Uterus (tissue), 4 donors: ENCODE results near the gene NDUFV3. TPM values are rescaled to one million over a fixed set of nuclear protein-coding genes. Genes with fewer than 3 reads are reported as not detected.

Experiments
- DNase-seq, 2 donors: peaks; one replicate each; pipeline ENCODE4 v3.0.0-alpha.2; 2019 to 2020
- H3K27ac ChIP-seq, 2 donors: fragments of 200-600 bp; sonication (generic); 1 replicate in 1 of 2; 2 replicates in 1 of 2; pipeline ENCODE4 v1.5.1; 2016 to 2018
- H3K27me3 ChIP-seq, 2 donors: fragments of 200-600 bp; sonication (generic); one replicate each; pipeline ENCODE4 v1.5.1; 2018 to 2019; ENCODE audit warnings: control low read depth in 1 of 2
- H3K36me3 ChIP-seq, 2 donors: fragments of 200-600 bp; sonication (generic); one replicate each; pipeline ENCODE4 v1.5.1; 2019; ENCODE audit warnings: control low read depth in 1 of 2
- H3K4me1 ChIP-seq, 2 donors: fragments of 200-600 bp; sonication (generic); one replicate each; pipeline ENCODE4 v1.5.1; 2018 to 2019; ENCODE audit warnings: control low read depth in 1 of 2
- H3K4me3 ChIP-seq, 2 donors: fragments of 200-600 bp; sonication (generic); 1 replicate in 1 of 2; 2 replicates in 1 of 2; pipeline ENCODE4 v1.5.1; 2018 to 2019; ENCODE audit warnings: mild to moderate bottlenecking in 1 of 2
- H3K9me3 ChIP-seq, 2 donors: fragments of 200-600 bp; sonication (generic); one replicate each; pipeline ENCODE4 v1.5.1; 2019; ENCODE audit warnings: control low read depth in 1 of 2
- CTCF ChIP-seq, 4 experiments: fragments of 200-600 bp in 2 of 4; fragments of 450-650 bp in 2 of 4; sonication (generic) in 2 of 4; IDR thresholded peaks; one replicate each; pipeline ENCODE4 v1.5.1; 2016 to 2019; ENCODE audit warnings: antibody characterized with exemption in 4 of 4, mild to moderate bottlenecking in 2 of 4, moderate library complexity in 1 of 4
- POLR2A ChIP-seq, 2 donors: fragments of 450-650 bp; IDR thresholded peaks; one replicate each; pipeline ENCODE4 v1.6.1; 2016; ENCODE audit warnings: antibody characterized with exemption in 2 of 2, mild to moderate bottlenecking in 1 of 2, moderate library complexity in 1 of 2
- intact Hi-C: fragments of 100-400 bp; cut with DNase I; formaldehyde crosslinking; loops from one replicate; pipeline ENCODE4 v1.15.1; 2023; ENCODE audit warnings: low total_unique reads
- total RNA-seq, 4 donors: library from RNA; depleted of rRNA in 3 of 4; stranded (reverse); fragments of >200 nt in 3 of 4; gene quantifications; one replicate each; pipeline versions ENCODE4 v1.1.0 to v1.2.4, GENCODE V29; 2014 to 2023
- donor health status: DM: yes; HTN: yes; CAD: no.

Gene NDUFV3
- 10 to 100 TPM; 41.5 to 55.9 (median 45.7) TPM for total RNA-seq

- Histone ChIP-seq H3K4me1 (no peaks in the 10 kb centered on the region), H3K9me3 (no peaks in the 10 kb centered on the region), H3K27me3 (no peaks in the 10 kb centered on the region), H3K4me3 (peak within 1 kb of the TSS; percentile 58 to 69), H3K36me3 (no peaks in the 10 kb centered on the region), H3K27ac (peak within 1 kb of the TSS; percentile 89 to 92)
- intact Hi-C loops: loop anchor here (10.0 kb wide), 1 partner anchor 82 kb away; the partner anchor contains the start of gene PKNOX1
- peak; percentile 99 to 100 for DNase-seq
- TF ChIP-seq POLR2A (IDR thresholded peaks at IDR 0.05) (peak; percentile 92 to 97), CTCF (IDR thresholded peaks at IDR 0.05) (peak in 1 of 4 experiments; percentile 11)
Observed at GRCh38 chr21:42892931-42893755, at the start of gene NDUFV3. TSS of gene NDUFV3 (plus strand) at chr21:42893309. CDS start at chr21:42893334, 25 bp downstream.

DNA sequence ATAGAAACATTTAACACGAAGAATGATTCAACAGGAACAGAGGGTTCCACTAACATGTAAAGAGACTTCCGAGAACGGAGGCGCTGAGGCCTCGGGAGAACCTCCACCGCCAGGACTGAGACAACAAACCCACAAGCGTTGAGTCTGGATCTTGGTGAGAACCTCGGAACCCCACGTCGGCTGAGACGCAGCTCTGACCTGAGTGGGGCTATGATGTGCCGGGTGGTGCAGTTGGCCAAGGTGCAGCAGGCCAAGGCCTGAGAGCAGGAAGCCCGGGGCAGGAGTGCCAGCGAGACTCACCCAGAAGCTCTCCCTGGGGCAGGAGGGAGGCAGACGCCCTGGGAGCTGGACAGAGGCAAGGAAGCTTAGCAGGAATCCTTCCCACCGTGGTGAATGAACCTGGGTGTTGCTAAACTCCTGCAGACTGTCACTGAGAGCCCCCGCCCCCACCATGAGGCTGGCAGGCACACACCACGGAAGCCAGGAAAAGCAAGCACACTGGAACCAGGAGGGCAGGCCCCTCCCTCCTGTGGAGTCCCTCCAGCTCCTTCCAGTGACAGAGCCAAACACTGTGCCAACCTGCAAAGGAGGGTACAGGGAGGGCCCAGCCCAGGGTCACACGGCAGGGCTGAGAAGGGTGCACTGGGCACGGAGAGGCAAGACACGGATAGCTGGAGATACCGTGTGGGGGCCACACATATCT, 48.5 kb upstream of the NDUFV3 start:
- Histone ChIP-seq H3K27ac (no peak overlapping the region), H3K36me3 (no peaks in the 10 kb centered on the region), H3K4me3 (no peak overlapping the region), H3K4me1 (no peaks in the 10 kb centered on the region), H3K9me3 (no peaks in the 10 kb centered on the region), H3K27me3 (no peaks in the 10 kb centered on the region)
- no peak for DNase-seq
- intact Hi-C loops: no loop called here
- TF ChIP-seq CTCF (IDR thresholded peaks at IDR 0.05): no peak
- TF ChIP-seq POLR2A (IDR thresholded peaks at IDR 0.05): no peak

GRCh38 chr21:42845296-42845965, 47.7 kb upstream of the NDUFV3 start:
- Histone ChIP-seq H3K4me3 (no peak overlapping the region), H3K27me3 (no peaks in the 10 kb centered on the region), H3K4me1 (no peaks in the 10 kb centered on the region), H3K36me3 (no peaks in the 10 kb centered on the region), H3K9me3 (no peaks in the 10 kb centered on the region), H3K27ac (no peak overlapping the region)
- TF ChIP-seq POLR2A (IDR thresholded peaks at IDR 0.05): no peak
- no peak for TF ChIP-seq CTCF (IDR thresholded peaks at IDR 0.05)
- DNase-seq: no peak
- intact Hi-C loops: no loop called here

DNA sequence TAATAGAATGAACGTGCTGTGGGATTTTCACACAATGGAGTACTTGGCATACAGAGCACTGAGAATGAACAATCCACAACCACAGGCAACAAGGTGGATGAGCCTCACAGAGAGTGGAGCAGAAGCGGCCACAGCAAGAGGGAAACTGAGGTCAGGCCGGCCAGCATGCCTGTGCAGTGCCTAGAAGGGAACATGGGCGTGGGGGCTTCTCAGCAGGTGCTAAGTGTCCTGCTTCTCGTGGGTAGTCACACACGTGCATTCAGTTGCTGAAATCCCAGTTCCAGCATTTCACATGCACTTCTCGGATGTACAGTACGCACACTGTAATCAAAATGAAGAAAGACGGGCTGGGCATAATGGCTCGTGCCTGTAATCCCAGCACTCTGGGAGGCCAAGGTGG, 46.9 kb upstream of the NDUFV3 start:
- Histone ChIP-seq H3K36me3 (no peaks in the 10 kb centered on the region), H3K4me1 (no peaks in the 10 kb centered on the region), H3K27ac (no peak overlapping the region), H3K4me3 (no peak overlapping the region), H3K9me3 (no peaks in the 10 kb centered on the region), H3K27me3 (no peaks in the 10 kb centered on the region)
- intact Hi-C loops: no loop called here
- TF ChIP-seq POLR2A (IDR thresholded peaks at IDR 0.05) (no peak), CTCF (IDR thresholded peaks at IDR 0.05) (no peak)
- DNase-seq: no peak
